Dedifferentiated amniotic fluid mesenchymal stem cell (primary cell): ENCODE data around the gene RECQL5.

Experiments used
- DNase-seq: peaks from one replicate; pipeline ENCODE4 v3.0.0-alpha.2; 2016; ENCODE audit errors: extremely low spot score

RECQL5 gene

GRCh38 chr17:75633486-75634375 lies 33.2 kb downstream of the RECQL5 start:
- DNase-seq, result peak; percentile 95

- DNase-seq, result peak; percentile 69
These were observed 34.0 kb downstream of the RECQL5 start, which contains the start of gene SMIM5 for GRCh38 chr17:75632863-75633485. Gene SMIM5, plus strand, starts transcription at chr17:75633434. Its CDS starts 6,768 bp downstream, at chr17:75640202.

GRCh38 chr17:75632428-75632827 lies 34.5 kb downstream of the RECQL5 start:
- DNase-seq, result no peak

GRCh38 chr17:75631353-75631752 lies 35.6 kb downstream of the RECQL5 start:
- no peak for DNase-seq

GRCh38 chr17:75630071-75630917 lies 36.7 kb downstream of the RECQL5 start:
- DNase-seq, result no peak

DNA sequence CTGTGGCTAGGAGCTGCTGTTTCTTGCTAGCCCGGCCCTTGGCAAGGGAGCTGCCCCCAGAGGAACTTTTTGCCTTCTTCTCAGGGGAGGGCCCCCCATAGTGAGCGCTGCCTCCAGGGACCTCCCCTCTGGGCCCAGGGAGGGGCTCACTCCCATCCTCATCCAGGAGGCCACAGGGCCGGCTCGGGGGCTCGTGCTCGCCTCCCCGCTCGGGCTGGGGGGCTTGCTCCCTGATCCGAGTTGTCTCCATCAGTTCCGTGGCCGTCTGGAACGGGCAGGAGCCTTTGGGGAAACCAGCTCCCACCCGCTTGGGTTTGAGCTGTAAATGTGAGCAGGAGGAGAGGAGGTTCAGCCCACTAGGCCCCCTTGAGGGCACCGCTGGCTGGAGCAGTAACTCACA lies 37.8 kb downstream of the RECQL5 start:
- no peak for DNase-seq

DNA sequence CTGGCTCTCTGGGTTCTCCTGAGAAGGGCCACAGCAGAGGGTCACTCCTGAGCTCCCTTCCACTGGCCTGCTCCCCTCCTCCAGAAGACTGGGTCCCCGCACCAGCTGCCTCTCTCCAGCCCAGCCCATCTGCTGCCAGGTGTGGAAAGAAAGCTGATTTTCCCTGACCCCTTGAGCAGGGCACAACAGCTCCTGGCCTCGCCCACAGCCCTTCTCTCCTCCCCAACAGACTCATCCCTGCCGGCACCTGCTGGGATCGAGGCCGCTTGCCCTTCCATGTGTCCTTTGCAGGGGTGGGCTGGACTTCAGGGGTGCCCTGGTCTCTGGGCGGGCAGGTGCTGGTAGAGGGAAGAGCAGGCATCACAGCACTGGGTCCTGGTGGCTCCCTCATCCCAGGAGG lies 38.5 kb downstream of the RECQL5 start:
- no peak for DNase-seq

- DNase-seq, result no peak
These were observed 39.9 kb downstream of the RECQL5 start for GRCh38 chr17:75627094-75627493.

- no peak for DNase-seq
These were observed 40.4 kb downstream of the RECQL5 start for GRCh38 chr17:75626496-75627038.

DNA sequence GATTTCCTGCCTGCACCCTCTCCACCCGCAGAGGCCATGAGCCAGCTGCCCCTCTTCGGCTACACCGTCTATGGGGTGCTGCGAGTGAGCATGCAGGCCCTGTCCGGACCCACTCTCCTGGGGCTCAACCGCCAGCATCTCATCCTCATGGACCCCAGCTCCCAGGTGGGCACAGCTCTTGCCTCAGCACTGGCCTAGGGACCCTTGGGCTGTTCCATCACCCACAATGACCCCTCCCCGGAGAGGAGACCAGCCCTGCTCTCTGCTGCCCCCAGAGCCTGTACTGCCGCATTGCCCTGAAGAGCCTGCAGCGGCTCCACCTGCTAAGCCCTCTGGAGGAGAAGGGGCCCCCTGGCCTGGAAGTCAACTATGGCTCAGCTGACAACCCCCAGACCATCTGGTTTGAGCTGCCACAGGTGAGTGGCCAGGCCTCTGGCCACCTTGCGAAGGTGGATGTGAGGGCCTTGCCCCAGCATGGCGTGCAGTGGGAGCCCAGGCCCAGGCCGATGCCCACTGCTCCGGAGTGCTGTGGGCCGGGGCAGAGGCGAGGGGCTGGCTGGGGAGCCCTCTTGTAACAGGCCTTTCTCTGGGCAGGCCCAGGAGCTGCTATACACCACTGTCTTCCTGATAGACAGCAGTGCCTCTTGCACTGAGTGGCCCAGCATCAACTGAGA lies 41.0 kb downstream of the RECQL5 start:
- no peak for DNase-seq

DNA sequence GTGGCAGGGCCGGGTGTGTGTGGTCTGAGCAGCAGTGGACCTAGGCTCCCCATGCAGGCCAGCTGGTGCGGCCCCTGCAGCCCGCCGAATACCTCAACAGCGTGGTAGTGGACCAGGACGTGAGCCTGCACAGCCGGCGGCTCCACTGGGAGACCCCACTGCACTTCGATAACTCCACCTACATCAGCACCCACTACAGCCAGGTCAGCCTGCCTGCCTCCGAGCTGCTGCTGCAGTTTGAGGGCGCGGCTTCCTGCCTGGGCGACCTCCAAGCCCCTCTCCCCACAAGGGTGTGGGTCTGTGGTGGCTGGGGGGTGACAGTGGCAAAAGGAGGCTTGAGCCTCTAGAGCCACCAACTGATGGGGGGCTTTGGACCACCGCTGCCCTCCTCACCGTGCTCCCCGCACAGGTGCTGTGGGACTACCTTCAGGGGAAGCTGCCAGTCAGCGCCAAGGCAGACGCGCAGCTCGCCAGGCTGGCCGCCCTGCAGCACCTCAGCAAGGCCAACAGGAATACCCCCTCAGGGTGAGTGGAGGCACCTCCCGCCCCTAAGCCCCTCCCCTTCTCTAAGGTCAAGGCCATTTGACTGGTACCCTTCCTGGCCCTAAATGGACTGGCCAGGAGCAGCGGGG lies 42.1 kb downstream of the RECQL5 start:
- DNase-seq, result no peak

DNA sequence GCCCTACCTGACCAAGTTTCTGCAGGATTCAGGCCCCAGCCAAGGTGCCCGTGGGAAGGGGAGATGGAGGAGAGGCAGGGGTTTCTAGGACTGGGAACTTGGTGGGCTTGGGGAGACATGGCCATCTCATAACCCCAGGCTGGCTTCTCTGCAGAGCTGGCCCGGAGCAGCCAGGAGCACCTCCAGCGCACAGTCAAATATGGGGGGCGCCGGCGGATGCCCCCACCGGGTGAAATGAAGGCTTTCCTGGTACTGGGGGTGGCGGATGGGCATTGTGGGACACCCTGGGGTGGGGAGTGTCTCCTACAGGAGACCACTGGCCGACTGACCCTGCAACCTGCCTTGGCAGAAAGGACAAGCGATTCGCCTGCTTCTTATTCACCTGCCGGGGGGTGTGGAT lies 42.9 kb downstream of the RECQL5 start:
- no peak for DNase-seq

- DNase-seq, result no peak
These were observed 43.6 kb downstream of the RECQL5 start for GRCh38 chr17:75623386-75623785.

GRCh38 chr17:75622771-75623273 lies 44.1 kb downstream of the RECQL5 start:
- DNase-seq, result no peak

GRCh38 chr17:75622076-75622475 lies 44.9 kb downstream of the RECQL5 start:
- no peak for DNase-seq

GRCh38 chr17:75621489-75621888 lies 45.5 kb downstream of the RECQL5 start:
- DNase-seq, result no peak

- no peak for DNase-seq
These were observed 47.2 kb downstream of the RECQL5 start for GRCh38 chr17:75619506-75620431.

GRCh38 chr17:75617675-75618074 lies 49.3 kb downstream of the RECQL5 start:
- DNase-seq, result no peak

- DNase-seq, result no peak
These were observed 49.7 kb downstream of the RECQL5 start for GRCh38 chr17:75617218-75617617.
